Stimulated activated naive CD8-positive, alpha-beta T cell treated with anti-CD3 and anti-CD28 coated beads, Interleukin-15, Interleukin-2, amounts not matched to agents 100 ng/mL and 50 ng/mL, for 24 hours (primary cell): ENCODE results near the gene HDAC2.
"Not testable (repeated sequence)": the region's sequence is repeated elsewhere in the genome, so short reads cannot be mapped to it uniquely, and the experiment has no call there.

Experiments
- H3K27ac Mint-ChIP-seq: one replicate; pipeline ENCODE4 v1.8.0; 2021; ENCODE audit warnings: mild to moderate bottlenecking, mixed read lengths
- H3K27me3 Mint-ChIP-seq: one replicate; pipeline ENCODE4 v1.8.0; 2021; ENCODE audit warnings: mixed read lengths
- H3K36me3 Mint-ChIP-seq: one replicate; pipeline ENCODE4 v1.8.0; 2021; ENCODE audit warnings: low read depth, mixed read lengths
- H3K4me1 Mint-ChIP-seq: one replicate; pipeline ENCODE4 v1.8.0; 2021; ENCODE audit warnings: low read depth, mixed read lengths
- H3K4me3 Mint-ChIP-seq: one replicate; pipeline ENCODE4 v1.8.0; 2021; ENCODE audit warnings: mild to moderate bottlenecking, mixed read lengths
- H3K9me3 Mint-ChIP-seq: one replicate; pipeline ENCODE4 v1.8.0; 2021; ENCODE audit warnings: mixed read lengths

The HDAC2 gene

GRCh38 chr6:113949499-113949898, 21.4 kb downstream of the HDAC2 start:
- peaks cover 69% of the 10 kb centered on the region for H3K36me3 Mint-ChIP-seq
- H3K27ac Mint-ChIP-seq = no peak overlapping the region
- no peaks in the 10 kb centered on the region for H3K4me1 Mint-ChIP-seq
- no peak overlapping the region for H3K4me3 Mint-ChIP-seq
- no peaks in the 10 kb centered on the region for H3K27me3 Mint-ChIP-seq
- no peaks in the 10 kb centered on the region for H3K9me3 Mint-ChIP-seq

- Mint-ChIP-seq H3K36me3 (peaks cover 76% of the 10 kb centered on the region), H3K4me3 (no peak overlapping the region), H3K27me3 (no peaks in the 10 kb centered on the region), H3K4me1 (no peaks in the 10 kb centered on the region), H3K27ac (no peak overlapping the region), H3K9me3 (no peaks in the 10 kb centered on the region)
These were observed 26.2 kb downstream of the HDAC2 start for GRCh38 chr6:113944701-113945100.

GRCh38 chr6:113939825-113940224, 31.1 kb downstream of the HDAC2 start:
- H3K9me3 Mint-ChIP-seq = no peaks in the 10 kb centered on the region
- peaks cover 56% of the 10 kb centered on the region for H3K36me3 Mint-ChIP-seq
- H3K27me3 Mint-ChIP-seq = no peaks in the 10 kb centered on the region
- no peak overlapping the region for H3K4me3 Mint-ChIP-seq
- no peaks in the 10 kb centered on the region for H3K4me1 Mint-ChIP-seq
- no peak overlapping the region for H3K27ac Mint-ChIP-seq

- H3K4me1 Mint-ChIP-seq = no peaks in the 10 kb centered on the region
- H3K9me3 Mint-ChIP-seq = no peaks in the 10 kb centered on the region
- H3K27me3 Mint-ChIP-seq = no peaks in the 10 kb centered on the region
- no peak overlapping the region for H3K4me3 Mint-ChIP-seq
- no peak overlapping the region for H3K27ac Mint-ChIP-seq
- H3K36me3 Mint-ChIP-seq = peaks cover 43% of the 10 kb centered on the region
These were observed 34.6 kb downstream of the HDAC2 start for GRCh38 chr6:113936093-113936934.

- H3K4me1 Mint-ChIP-seq = no peaks in the 10 kb centered on the region
- no peak overlapping the region for H3K4me3 Mint-ChIP-seq
- peaks cover 33% of the 10 kb centered on the region for H3K36me3 Mint-ChIP-seq
- H3K27me3 Mint-ChIP-seq = no peaks in the 10 kb centered on the region
- H3K27ac Mint-ChIP-seq = no peak overlapping the region
- H3K9me3 Mint-ChIP-seq = peaks cover 12% of the 10 kb centered on the region
These were observed 36.8 kb downstream of the HDAC2 start for GRCh38 chr6:113934101-113934500.

GRCh38 chr6:113931907-113932306, 39.0 kb downstream of the HDAC2 start:
- Mint-ChIP-seq H3K36me3 (peaks cover 24% of the 10 kb centered on the region), H3K9me3 (peaks cover 12% of the 10 kb centered on the region)
- not testable (repeated sequence) for H3K4me1 Mint-ChIP-seq, H3K27ac Mint-ChIP-seq, H3K27me3 Mint-ChIP-seq, H3K4me3 Mint-ChIP-seq

- Mint-ChIP-seq H3K4me3 (no peak overlapping the region), H3K9me3 (peaks cover 12% of the 10 kb centered on the region), H3K36me3 (peaks cover 24% of the 10 kb centered on the region), H3K27me3 (peaks cover 5% of the 10 kb centered on the region), H3K4me1 (no peaks in the 10 kb centered on the region), H3K27ac (no peak overlapping the region)
These were observed 40.8 kb downstream of the HDAC2 start for GRCh38 chr6:113930183-113930582.

GRCh38 chr6:113927001-113927400, 43.9 kb downstream of the HDAC2 start:
- Mint-ChIP-seq H3K4me3 (no peak overlapping the region), H3K4me1 (no peaks in the 10 kb centered on the region), H3K36me3 (peaks cover 7% of the 10 kb centered on the region), H3K27ac (no peak overlapping the region), H3K27me3 (peaks cover 5% of the 10 kb centered on the region), H3K9me3 (peaks cover 12% of the 10 kb centered on the region)

- H3K4me3 Mint-ChIP-seq = no peak overlapping the region
- peaks cover 11% of the 10 kb centered on the region for H3K4me1 Mint-ChIP-seq
- H3K27me3 Mint-ChIP-seq = peaks cover 5% of the 10 kb centered on the region
- H3K9me3 Mint-ChIP-seq = peaks cover 12% of the 10 kb centered on the region
- no peak overlapping the region for H3K27ac Mint-ChIP-seq
- peaks cover 7% of the 10 kb centered on the region for H3K36me3 Mint-ChIP-seq
These were observed 45.6 kb downstream of the HDAC2 start for GRCh38 chr6:113925378-113925777.

GRCh38 chr6:113924312-113924723, 46.6 kb downstream of the HDAC2 start:
- H3K4me1 Mint-ChIP-seq = peaks cover 14% of the 10 kb centered on the region
- H3K27ac Mint-ChIP-seq = no peak overlapping the region
- no peaks in the 10 kb centered on the region for H3K36me3 Mint-ChIP-seq
- peaks cover 2% of the 10 kb centered on the region for H3K9me3 Mint-ChIP-seq
- peaks cover 5% of the 10 kb centered on the region for H3K27me3 Mint-ChIP-seq
- H3K4me3 Mint-ChIP-seq = no peak overlapping the region

- no peak overlapping the region for H3K27ac Mint-ChIP-seq
- H3K27me3 Mint-ChIP-seq = peaks cover 5% of the 10 kb centered on the region
- H3K36me3 Mint-ChIP-seq = no peaks in the 10 kb centered on the region
- no peaks in the 10 kb centered on the region for H3K9me3 Mint-ChIP-seq
- H3K4me1 Mint-ChIP-seq = peaks cover 14% of the 10 kb centered on the region
- H3K4me3 Mint-ChIP-seq = no peak overlapping the region
These were observed 47.4 kb downstream of the HDAC2 start for GRCh38 chr6:113923526-113923925.

- peaks cover 14% of the 10 kb centered on the region for H3K4me1 Mint-ChIP-seq
- H3K27me3 Mint-ChIP-seq = no peaks in the 10 kb centered on the region
- H3K36me3 Mint-ChIP-seq = no peaks in the 10 kb centered on the region
- no peak overlapping the region for H3K4me3 Mint-ChIP-seq
- no peaks in the 10 kb centered on the region for H3K9me3 Mint-ChIP-seq
- no peak overlapping the region for H3K27ac Mint-ChIP-seq
These were observed 49.5 kb downstream of the HDAC2 start for GRCh38 chr6:113921299-113921904.

GRCh38 chr6:113920663-113921267, 50.2 kb downstream of the HDAC2 start:
- no peak overlapping the region for H3K27ac Mint-ChIP-seq
- H3K4me3 Mint-ChIP-seq = no peak overlapping the region
- no peaks in the 10 kb centered on the region for H3K9me3 Mint-ChIP-seq
- no peaks in the 10 kb centered on the region for H3K36me3 Mint-ChIP-seq
- no peaks in the 10 kb centered on the region for H3K27me3 Mint-ChIP-seq
- peaks cover 14% of the 10 kb centered on the region for H3K4me1 Mint-ChIP-seq

GRCh38 chr6:113910285-113910684, 60.7 kb downstream of the HDAC2 start:
- H3K4me3 Mint-ChIP-seq = not testable (repeated sequence)

GRCh38 chr6:113909224-113909856, 61.6 kb downstream of the HDAC2 start:
- Mint-ChIP-seq H3K9me3 (no peaks in the 10 kb centered on the region), H3K36me3 (no peaks in the 10 kb centered on the region), H3K4me3 (no peak overlapping the region)

More at GRCh38 chr6:113910285-113910684, 60.7 kb downstream of the HDAC2 start:
- H3K4me1 Mint-ChIP-seq, H3K27ac Mint-ChIP-seq, H3K9me3 Mint-ChIP-seq, H3K36me3 Mint-ChIP-seq: not testable (repeated sequence)
- H3K27me3 Mint-ChIP-seq = peaks cover 11% of the 10 kb centered on the region

More at GRCh38 chr6:113909224-113909856, 61.6 kb downstream of the HDAC2 start:
- Mint-ChIP-seq H3K27ac (no peak overlapping the region), H3K4me1 (peaks cover 3% of the 10 kb centered on the region), H3K27me3 (peaks cover 11% of the 10 kb centered on the region)
